ENCODE measurements around the gene RAVER2.

Gene RAVER2

DNA sequence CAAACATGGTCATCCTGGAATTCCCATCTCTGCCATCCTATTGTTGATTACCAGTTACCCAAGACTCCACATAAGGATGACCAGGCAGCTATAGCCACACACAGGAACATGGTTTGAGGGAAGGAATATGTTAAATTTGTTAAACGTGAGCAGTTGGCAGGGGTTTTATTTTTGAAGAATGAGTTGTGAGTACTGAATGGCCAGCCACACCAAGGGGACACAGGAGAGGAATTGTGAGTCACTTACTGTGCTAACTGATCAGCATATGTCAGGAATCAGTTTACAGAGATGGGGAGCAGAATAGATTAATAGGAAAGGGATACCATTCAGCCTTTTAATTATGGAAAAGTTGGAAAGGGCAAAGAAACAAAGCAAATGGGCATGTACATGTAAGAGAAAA lies 39.3 kb upstream of the RAVER2 start:
- TF ChIP-seq, protein P1, sequence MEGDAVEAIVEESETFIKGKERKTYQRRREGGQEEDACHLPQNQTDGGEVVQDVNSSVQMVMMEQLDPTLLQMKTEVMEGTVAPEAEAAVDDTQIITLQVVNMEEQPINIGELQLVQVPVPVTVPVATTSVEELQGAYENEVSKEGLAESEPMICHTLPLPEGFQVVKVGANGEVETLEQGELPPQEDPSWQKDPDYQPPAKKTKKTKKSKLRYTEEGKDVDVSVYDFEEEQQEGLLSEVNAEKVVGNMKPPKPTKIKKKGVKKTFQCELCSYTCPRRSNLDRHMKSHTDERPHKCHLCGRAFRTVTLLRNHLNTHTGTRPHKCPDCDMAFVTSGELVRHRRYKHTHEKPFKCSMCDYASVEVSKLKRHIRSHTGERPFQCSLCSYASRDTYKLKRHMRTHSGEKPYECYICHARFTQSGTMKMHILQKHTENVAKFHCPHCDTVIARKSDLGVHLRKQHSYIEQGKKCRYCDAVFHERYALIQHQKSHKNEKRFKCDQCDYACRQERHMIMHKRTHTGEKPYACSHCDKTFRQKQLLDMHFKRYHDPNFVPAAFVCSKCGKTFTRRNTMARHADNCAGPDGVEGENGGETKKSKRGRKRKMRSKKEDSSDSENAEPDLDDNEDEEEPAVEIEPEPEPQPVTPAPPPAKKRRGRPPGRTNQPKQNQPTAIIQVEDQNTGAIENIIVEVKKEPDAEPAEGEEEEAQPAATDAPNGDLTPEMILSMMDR (IDR thresholded peaks at IDR 0.05; ENCODE audit: low read depth, low read length, missing control alignments): no peak
- in situ Hi-C loops (cut with HindIII; ENCODE audit: low sequenced_read_pairs): no loop called here
- no peak for DNase-seq (ENCODE audit: low read depth)
- H3K4me3 ChIP-seq (ENCODE audit: low read depth, low read length): no peak overlapping the region

DNA sequence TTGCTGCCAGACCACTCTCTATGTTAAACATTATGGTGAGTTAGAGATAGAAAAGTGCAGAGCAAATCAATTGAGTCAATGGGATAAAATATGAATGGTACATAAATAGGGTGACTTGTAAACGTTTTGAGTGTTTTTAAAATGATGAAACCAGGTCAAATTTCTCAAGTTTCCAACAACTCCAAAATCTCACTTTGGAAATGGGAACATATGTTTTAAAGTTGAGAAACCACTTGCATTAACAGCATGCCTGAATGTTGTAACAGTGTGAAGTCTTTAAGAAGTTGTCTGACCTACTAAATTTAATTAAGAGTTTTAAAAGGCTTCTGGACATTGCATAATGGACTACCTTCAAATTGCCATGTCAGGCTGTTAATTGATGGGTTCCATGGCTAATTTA lies 33.6 kb upstream of the RAVER2 start:
- in situ Hi-C loops (cut with HindIII; ENCODE audit: low sequenced_read_pairs): no loop called here
- TF ChIP-seq, protein P1 (IDR thresholded peaks at IDR 0.05; ENCODE audit: low read depth, low read length, missing control alignments): no peak
- H3K4me3 ChIP-seq (ENCODE audit: low read depth, low read length): no peak overlapping the region
- DNase-seq (ENCODE audit: low read depth): no peak

DNA sequence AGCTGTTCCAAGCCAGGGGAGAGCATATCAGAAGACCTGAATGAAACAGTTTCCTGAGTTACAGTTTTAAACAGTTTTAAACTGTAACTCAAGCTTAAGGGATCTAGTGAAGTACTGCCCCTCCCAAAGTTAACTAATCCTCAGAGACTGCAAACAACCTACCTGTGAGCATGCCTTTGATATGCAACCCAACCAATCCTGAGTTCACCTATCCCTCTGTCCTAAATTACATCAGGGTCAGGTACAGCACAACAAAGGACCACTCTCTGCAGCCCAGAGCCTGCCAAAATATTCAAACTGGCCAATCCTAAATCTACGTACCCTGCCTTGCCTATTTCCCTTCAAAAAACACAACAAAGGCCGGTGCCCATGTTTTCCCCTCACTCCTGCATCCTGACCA lies 32.8 kb upstream of the RAVER2 start:
- no peak overlapping the region for H3K4me3 ChIP-seq (ENCODE audit: low read depth, low read length)
- in situ Hi-C loops (cut with HindIII; ENCODE audit: low sequenced_read_pairs): no loop called here
- no peak for DNase-seq (ENCODE audit: low read depth)
- TF ChIP-seq, protein P1 (IDR thresholded peaks at IDR 0.05; ENCODE audit: low read depth, low read length, missing control alignments): no peak

DNA sequence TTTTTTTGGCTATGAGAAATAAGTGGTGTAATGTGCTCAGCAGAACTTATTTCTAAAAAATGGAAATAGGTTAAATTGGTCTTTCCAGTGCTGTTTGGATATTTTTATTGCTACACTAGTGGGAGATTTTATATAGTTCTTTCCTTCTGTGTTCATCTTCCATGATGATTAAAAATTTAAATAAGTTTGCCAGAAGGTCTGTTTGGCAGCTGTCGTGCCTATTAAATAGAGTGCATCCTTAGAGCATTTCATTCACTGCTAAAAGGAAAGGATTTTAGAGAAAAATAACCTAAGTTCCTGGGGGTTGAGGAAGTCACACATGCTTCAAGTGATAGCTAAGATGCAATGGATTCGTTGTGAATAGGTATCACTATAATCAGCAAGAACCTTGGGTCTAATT lies 29.7 kb upstream of the RAVER2 start:
- TF ChIP-seq, protein P1 (IDR thresholded peaks at IDR 0.05; ENCODE audit: low read depth, low read length, missing control alignments): no peak
- H3K4me3 ChIP-seq (ENCODE audit: low read depth, low read length): no peak overlapping the region
- in situ Hi-C loops (cut with HindIII; ENCODE audit: low sequenced_read_pairs): no loop called here
- DNase-seq (ENCODE audit: low read depth): no peak

DNA sequence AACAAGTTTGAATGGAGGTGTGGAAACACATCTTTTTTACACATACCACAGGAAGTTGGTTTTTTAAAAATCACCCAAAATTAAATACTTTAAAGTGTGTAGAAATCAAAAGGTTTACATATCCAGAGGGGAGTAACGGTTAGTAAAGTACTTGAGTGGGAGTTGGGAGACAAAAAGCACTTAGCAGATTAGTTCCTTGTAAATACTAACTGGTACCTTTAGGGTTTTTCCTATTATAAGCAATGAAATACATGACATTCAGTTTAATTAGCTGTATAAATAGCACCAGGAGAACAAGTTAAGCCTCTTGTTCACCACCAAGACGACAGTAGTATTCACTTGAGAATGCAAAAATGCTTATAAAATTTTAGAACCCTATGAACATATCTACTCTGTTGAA lies 23.7 kb upstream of the RAVER2 start:
- no peak for DNase-seq (ENCODE audit: low read depth)
- TF ChIP-seq, protein P1 (IDR thresholded peaks at IDR 0.05; ENCODE audit: low read depth, low read length, missing control alignments): no peak
- H3K4me3 ChIP-seq (ENCODE audit: low read depth, low read length): no peak overlapping the region
- in situ Hi-C loops (cut with HindIII; ENCODE audit: low sequenced_read_pairs): no loop called here

DNA sequence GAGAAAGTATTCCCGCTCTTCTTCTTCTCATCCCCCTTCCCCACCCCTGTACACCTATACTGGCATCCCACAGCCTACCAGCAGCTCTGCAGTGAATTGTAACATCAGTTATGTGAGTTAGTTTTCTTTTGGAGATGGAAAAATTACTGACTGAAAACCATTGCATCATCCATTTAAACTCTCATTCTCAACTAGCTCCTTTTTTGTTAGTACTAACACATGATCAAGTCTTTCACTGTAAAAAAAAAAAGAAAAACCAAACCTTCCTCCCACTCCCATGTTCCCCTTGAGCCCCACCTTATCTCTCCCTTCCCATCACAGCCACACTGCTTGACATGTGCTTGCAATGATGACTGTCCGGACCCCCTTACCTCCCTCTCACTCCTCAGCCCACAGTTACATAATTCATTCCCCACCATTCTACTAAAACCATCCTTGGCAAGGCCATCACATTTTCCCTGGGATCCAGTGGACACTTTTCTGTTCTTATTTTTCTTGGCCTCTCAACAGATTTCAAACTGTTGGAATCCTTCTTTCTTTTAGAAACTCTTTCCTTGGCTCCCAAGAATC lies 23.2 kb upstream of the RAVER2 start:
- no peak overlapping the region for H3K4me3 ChIP-seq (ENCODE audit: low read depth, low read length)
- DNase-seq (ENCODE audit: low read depth): no peak
- TF ChIP-seq, protein P1 (IDR thresholded peaks at IDR 0.05; ENCODE audit: low read depth, low read length, missing control alignments): no peak
- in situ Hi-C loops (cut with HindIII; ENCODE audit: low sequenced_read_pairs): no loop called here

DNA sequence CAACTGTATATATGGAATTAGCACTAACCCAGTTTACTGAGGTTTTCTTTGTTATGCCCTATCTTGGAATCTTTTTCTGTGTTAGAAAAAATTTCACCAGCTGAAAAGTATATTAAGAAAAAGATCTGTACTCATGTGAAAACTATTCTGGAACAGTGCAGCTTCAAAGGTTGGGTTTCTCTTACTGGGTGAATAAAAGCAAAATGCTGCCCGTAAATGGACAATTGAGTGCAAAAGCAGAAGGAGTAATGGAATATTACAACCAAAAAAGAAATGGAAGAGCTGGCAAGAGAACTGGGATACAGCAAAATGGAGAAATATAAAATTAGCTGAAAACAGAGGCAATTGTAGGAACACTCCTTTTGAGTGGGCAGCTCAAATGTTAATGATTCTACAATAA lies 17.0 kb upstream of the RAVER2 start:
- no peak overlapping the region for H3K4me3 ChIP-seq (ENCODE audit: low read depth, low read length)
- in situ Hi-C loops (cut with HindIII; ENCODE audit: low sequenced_read_pairs): no loop called here
- DNase-seq (ENCODE audit: low read depth): no peak
- TF ChIP-seq, protein P1 (IDR thresholded peaks at IDR 0.05; ENCODE audit: low read depth, low read length, missing control alignments): no peak

All from astrocyte of the cerebellum (primary cell).